Measurements from ENCODE around the gene MNX1. TPM values are rescaled to one million over a fixed set of nuclear protein-coding genes. Genes with fewer than 3 reads are reported as not detected.

Gene MNX1
- total RNA-seq, 2 experiments from 2014 or later = 4.4 to 4.7 TPM

GRCh38 chr7:157008206-157009169, 2.0 kb downstream of the MNX1 start:
- intact Hi-C loops (cut with micrococcal nuclease; ENCODE audit: unreplicated experiment) = no loop called here
- CTCF ChIA-PET (ENCODE audit: unreplicated experiment) = no interaction called here
- BruUV-seq (replicated peaks) = no TSS peak

GRCh38 chr7:157007470-157008066, 2.9 kb downstream of the MNX1 start:
- no TSS peak for BruUV-seq (replicated peaks)
- no peaks in the 10 kb centered on the region; the same call in 1 of the 2 replicates for H4K20me1 ChIP-seq (ENCODE audit: insufficient read depth, low read length)
- no peaks in the 10 kb centered on the region for H3K9me3 ChIP-seq (ENCODE audit: low read length)
- H3K4me1 ChIP-seq (ENCODE audit: insufficient read depth, low read length, poor library complexity, severe bottlenecking) = peaks cover 15% of the 10 kb centered on the region
- no peak overlapping the region for H3K4me2 ChIP-seq (ENCODE audit: low read length)
- H2AFZ ChIP-seq (ENCODE audit: low read length) = no peak overlapping the region
- TF ChIP-seq EZH2phosphoT487 (IDR thresholded peaks at IDR 0.05; ENCODE audit: borderline replicate concordance, low read depth, low read length) (peak; percentile 50; the same call in 1 of the 2 replicates), CTCF (conservative IDR thresholded peaks at IDR 0.05; ENCODE audit: low read length) (no peak)
- H3K36me3 ChIP-seq (ENCODE audit: insufficient read depth, low read length) = no peaks in the 10 kb centered on the region
- DNase-seq (ENCODE audit: low spot score) = no peak
- H3K27ac ChIP-seq (ENCODE audit: low read depth, low read length, poor library complexity, severe bottlenecking) = no peak overlapping the region
- CTCF ChIA-PET (ENCODE audit: unreplicated experiment) = no interaction called here
- H3K4me3 ChIP-seq (ENCODE audit: low read depth, low read length, poor library complexity, severe bottlenecking) = no peak overlapping the region
- no peaks in the 10 kb centered on the region for H3K9me2 ChIP-seq (ENCODE audit: insufficient read depth, low read length)
- POLR2A ChIA-PET = no interaction called here
- H3K79me2 ChIP-seq (ENCODE audit: insufficient read depth, low read depth, low read length) = no peaks in the 10 kb centered on the region
- intact Hi-C loops (cut with micrococcal nuclease; ENCODE audit: unreplicated experiment) = no loop called here

More at GRCh38 chr7:157008206-157009169, 2.0 kb downstream of the MNX1 start:
- Histone ChIP-seq H3K9me3 (ENCODE audit: low read length) (no peaks in the 10 kb centered on the region), H3K9me2 (ENCODE audit: insufficient read depth, low read length) (no peaks in the 10 kb centered on the region), H4K20me1 (ENCODE audit: insufficient read depth, low read length) (no peaks in the 10 kb centered on the region; the same call in 1 of the 2 replicates), H3K4me1 (ENCODE audit: insufficient read depth, low read length, poor library complexity, severe bottlenecking) (peaks cover 15% of the 10 kb centered on the region), H3K27ac (ENCODE audit: low read depth, low read length, poor library complexity, severe bottlenecking) (no peak overlapping the region), H3K36me3 (ENCODE audit: insufficient read depth, low read length) (no peaks in the 10 kb centered on the region), H3K4me3 (ENCODE audit: low read depth, low read length, poor library complexity, severe bottlenecking) (no peak overlapping the region), H2AFZ (ENCODE audit: low read length) (no peak overlapping the region), H3K4me2 (ENCODE audit: low read length) (no peak overlapping the region), H3K79me2 (ENCODE audit: insufficient read depth, low read depth, low read length) (no peaks in the 10 kb centered on the region)
- no peak for DNase-seq (ENCODE audit: low spot score)
- TF ChIP-seq CTCF (conservative IDR thresholded peaks at IDR 0.05; ENCODE audit: low read length) (no peak), EZH2phosphoT487 (IDR thresholded peaks at IDR 0.05; ENCODE audit: borderline replicate concordance, low read depth, low read length) (no peak)
- POLR2A ChIA-PET = interaction anchor here (0.6 kb wide), 1 partner anchor 1990 kb away, joined by 8 read pairs; no protein-coding TSS in a partner anchor

Data from OCI-LY7 (cell line).